Fibroblast of lung (primary cell): ENCODE measurements around the gene ANKFN1. TPM values are rescaled to one million over a fixed set of nuclear protein-coding genes. Genes with fewer than 3 reads are reported as not detected.

Experiments used
- DNase-seq, 2 donors: peaks; one replicate each; pipeline versions ENCODE4 v3.0.0 to v3.0.0-alpha.2; 2010; ENCODE audit warnings: low read depth in 2 of 2
- H2AFZ ChIP-seq: 2 replicates; pipeline ENCODE4 v1.5.1; 2012; ENCODE audit warnings: low read length, control low read depth, inconsistent platforms
- H3K27ac ChIP-seq: 2 replicates; pipeline ENCODE4 v1.5.1; 2011; ENCODE audit warnings: low read length, control low read depth; ENCODE audit not compliant: insufficient read depth
- H3K27me3 ChIP-seq: 2 replicates; pipeline ENCODE4 v1.5.1; 2011; ENCODE audit warnings: mild to moderate bottlenecking, low read length; ENCODE audit not compliant: control insufficient read depth, insufficient read depth
- H3K36me3 ChIP-seq: 2 replicates; pipeline ENCODE4 v1.5.1; 2011; ENCODE audit warnings: low read length; ENCODE audit not compliant: control insufficient read depth, insufficient read depth
- H3K4me1 ChIP-seq: 2 replicates; pipeline ENCODE4 v1.5.1; 2011; ENCODE audit warnings: low read length; ENCODE audit not compliant: control insufficient read depth, insufficient read depth; ENCODE audit errors: extremely low read depth
- H3K4me2 ChIP-seq: 2 replicates; pipeline ENCODE4 v1.5.1; 2011; ENCODE audit warnings: low read length, control low read depth; ENCODE audit not compliant: insufficient read depth; ENCODE audit errors: extremely low read depth
- H3K4me3 ChIP-seq, 4 experiments: fragments of 200-600 bp in 1 of 4; sonication (generic) in 1 of 4; replicated peaks in 1 of 4; 2 replicates each; pipeline ENCODE4 v1.5.1; 2011 to 2016; ENCODE audit warnings: low read length in 4 of 4, low read depth in 3 of 4, mild to moderate bottlenecking in 3 of 4, control low read depth in 2 of 4, inconsistent platforms in 1 of 4, mixed read lengths in 1 of 4; ENCODE audit not compliant: insufficient read depth in 1 of 4; ENCODE audit errors: control extremely low read depth in 1 of 4
- H3K79me2 ChIP-seq: 2 replicates; pipeline ENCODE4 v1.5.1; 2012; ENCODE audit warnings: mild to moderate bottlenecking, low read length, inconsistent platforms; ENCODE audit not compliant: control insufficient read depth, insufficient read depth
- H3K9ac ChIP-seq: 2 replicates; pipeline ENCODE4 v1.5.1; 2011; ENCODE audit warnings: mild to moderate bottlenecking, low read length, control low read depth; ENCODE audit not compliant: insufficient read depth
- H3K9me3 ChIP-seq: 2 replicates; pipeline ENCODE4 v1.5.1; 2012; ENCODE audit warnings: low read depth, low read length; ENCODE audit not compliant: control insufficient read depth, insufficient read depth
- H4K20me1 ChIP-seq: 2 replicates; pipeline ENCODE4 v1.5.1; 2011; ENCODE audit warnings: low read length; ENCODE audit not compliant: control insufficient read depth, insufficient read depth; ENCODE audit errors: extremely low read depth
- EZH2 ChIP-seq: IDR thresholded peaks from 2 replicates; pipeline ENCODE4 v1.5.1; 2012; ENCODE audit warnings: low read length, control low read depth, mild to moderate bottlenecking; ENCODE audit errors: missing control alignments
- polyA plus RNA-seq, 2 donors: library from polyadenylated mRNA; depleted of rRNA in 1 of 2; stranded (reverse) in 1 of 2; unstranded in 1 of 2; fragments of >200 nt; gene quantifications; 2 replicates each; pipeline ENCODE4 v1.2.1, GENCODE V29; 2011 to 2012; ENCODE audit warnings: missing spikeins in 1 of 2
- total RNA-seq: library from RNA; depleted of rRNA; stranded (reverse); fragments of >200 nt; gene quantifications from 2 replicates; pipeline ENCODE4 v1.2.1, GENCODE V29; 2014
- TF ChIP-seq, protein P1 (sequence below), 2 donors: IDR thresholded peaks in 1 of 2; conservative IDR thresholded peaks in 1 of 2; 1 replicate in 1 of 2; 2 replicates in 1 of 2; pipeline ENCODE4 v1.5.1; 2011 to 2012; ENCODE audit warnings: low read length in 2 of 2, control low read depth in 1 of 2, inconsistent platforms in 1 of 2, low read depth in 1 of 2, mild to moderate bottlenecking in 1 of 2

ANKFN1 gene
- total and polyA plus RNA-seq, 2 donors (not counting 1 experiment from before 2014, with no cell fraction given), result 0.19 TPM; not detected in 1

DNA sequence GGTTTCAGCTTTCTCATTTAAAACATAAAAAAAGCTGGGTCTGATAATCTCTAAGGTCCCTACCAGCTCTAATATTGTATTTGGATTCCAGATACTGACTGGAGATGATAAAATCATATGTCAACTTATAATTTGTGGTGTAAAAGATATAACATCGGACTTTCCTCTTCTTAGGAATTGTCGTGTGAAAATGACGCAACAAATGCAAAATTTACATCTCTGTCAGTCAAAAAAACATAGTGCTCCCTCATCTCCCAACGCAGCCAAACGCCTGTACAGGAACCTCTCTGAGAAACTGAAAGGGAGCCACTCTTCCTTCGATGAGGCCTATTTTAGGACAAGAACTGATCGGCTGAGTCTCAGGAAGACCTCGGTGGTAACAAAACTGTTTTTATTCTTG lies 197.3 kb downstream of the ANKFN1 start:
- H3K4me3 ChIP-seq, result no peak overlapping the region
- no peak overlapping the region for H3K4me2 ChIP-seq
- no peak overlapping the region for H3K27ac ChIP-seq
- no peaks in the 10 kb centered on the region for H3K27me3 ChIP-seq
- no peak overlapping the region for H3K9ac ChIP-seq
- H3K4me1 ChIP-seq, result no peaks in the 10 kb centered on the region
- H2AFZ ChIP-seq, result no peak overlapping the region
- H4K20me1 ChIP-seq, result no peaks in the 10 kb centered on the region
- no peak for TF ChIP-seq EZH2
- TF ChIP-seq, protein P1, sequence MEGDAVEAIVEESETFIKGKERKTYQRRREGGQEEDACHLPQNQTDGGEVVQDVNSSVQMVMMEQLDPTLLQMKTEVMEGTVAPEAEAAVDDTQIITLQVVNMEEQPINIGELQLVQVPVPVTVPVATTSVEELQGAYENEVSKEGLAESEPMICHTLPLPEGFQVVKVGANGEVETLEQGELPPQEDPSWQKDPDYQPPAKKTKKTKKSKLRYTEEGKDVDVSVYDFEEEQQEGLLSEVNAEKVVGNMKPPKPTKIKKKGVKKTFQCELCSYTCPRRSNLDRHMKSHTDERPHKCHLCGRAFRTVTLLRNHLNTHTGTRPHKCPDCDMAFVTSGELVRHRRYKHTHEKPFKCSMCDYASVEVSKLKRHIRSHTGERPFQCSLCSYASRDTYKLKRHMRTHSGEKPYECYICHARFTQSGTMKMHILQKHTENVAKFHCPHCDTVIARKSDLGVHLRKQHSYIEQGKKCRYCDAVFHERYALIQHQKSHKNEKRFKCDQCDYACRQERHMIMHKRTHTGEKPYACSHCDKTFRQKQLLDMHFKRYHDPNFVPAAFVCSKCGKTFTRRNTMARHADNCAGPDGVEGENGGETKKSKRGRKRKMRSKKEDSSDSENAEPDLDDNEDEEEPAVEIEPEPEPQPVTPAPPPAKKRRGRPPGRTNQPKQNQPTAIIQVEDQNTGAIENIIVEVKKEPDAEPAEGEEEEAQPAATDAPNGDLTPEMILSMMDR (conservative IDR thresholded peaks at IDR 0.05 in 1 of 2, IDR thresholded peaks at IDR 0.05 in 1 of 2; ENCODE audit: low read depth in 1 of 2, low read length in 2 of 2), result no peak
- no peaks in the 10 kb centered on the region for H3K36me3 ChIP-seq
- no peaks in the 10 kb centered on the region for H3K9me3 ChIP-seq
- H3K79me2 ChIP-seq, result no peaks in the 10 kb centered on the region
- DNase-seq, result no peak

GRCh38 chr17:56351675-56352074 lies 198.4 kb downstream of the ANKFN1 start:
- TF ChIP-seq, protein P1 (conservative IDR thresholded peaks at IDR 0.05 in 1 of 2, IDR thresholded peaks at IDR 0.05 in 1 of 2; ENCODE audit: low read depth in 1 of 2, low read length in 2 of 2), result no peak
- TF ChIP-seq EZH2, result no peak
- no peak overlapping the region for H3K4me3 ChIP-seq
- H3K79me2 ChIP-seq, result no peaks in the 10 kb centered on the region
- DNase-seq, result no peak
- H2AFZ ChIP-seq, result no peak overlapping the region
- H3K4me1 ChIP-seq, result no peaks in the 10 kb centered on the region
- no peak overlapping the region for H3K27ac ChIP-seq
- H3K27me3 ChIP-seq, result no peaks in the 10 kb centered on the region
- no peaks in the 10 kb centered on the region for H3K36me3 ChIP-seq
- H3K9me3 ChIP-seq, result no peaks in the 10 kb centered on the region
- H3K4me2 ChIP-seq, result no peak overlapping the region
- H4K20me1 ChIP-seq, result no peaks in the 10 kb centered on the region
- no peak overlapping the region for H3K9ac ChIP-seq

DNA sequence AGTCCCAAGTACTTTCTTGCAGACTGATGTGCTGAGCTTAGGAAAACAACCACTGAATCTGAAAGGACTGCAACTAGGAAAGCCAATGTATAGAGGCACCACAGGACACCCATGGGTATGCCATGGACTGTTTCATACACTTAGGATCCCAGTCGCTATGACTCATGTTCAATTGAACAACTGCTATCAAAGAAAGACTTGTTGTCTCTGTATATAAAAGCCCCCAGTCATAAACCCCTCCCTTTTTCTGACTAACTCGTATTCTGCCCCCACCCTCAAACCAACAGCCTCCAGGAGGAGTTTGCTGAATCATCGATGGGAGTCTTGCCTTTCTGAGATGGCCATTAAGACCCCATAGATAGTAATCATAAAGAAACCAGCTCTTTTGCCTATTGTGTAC lies 205.4 kb downstream of the ANKFN1 start:
- Histone ChIP-seq H3K27me3 (no peaks in the 10 kb centered on the region), H3K9me3 (no peaks in the 10 kb centered on the region), H2AFZ (no peak overlapping the region), H4K20me1 (no peaks in the 10 kb centered on the region), H3K9ac (no peak overlapping the region), H3K4me1 (no peaks in the 10 kb centered on the region), H3K4me2 (no peak overlapping the region), H3K4me3 (no peak overlapping the region), H3K36me3 (no peaks in the 10 kb centered on the region), H3K79me2 (no peaks in the 10 kb centered on the region), H3K27ac (no peak overlapping the region)
- peak in 1 of 2 donors; percentile 34 for DNase-seq
- no peak for TF ChIP-seq EZH2
- TF ChIP-seq, protein P1 (conservative IDR thresholded peaks at IDR 0.05 in 1 of 2, IDR thresholded peaks at IDR 0.05 in 1 of 2; ENCODE audit: low read depth in 1 of 2, low read length in 2 of 2), result no peak
